WI38 (cell line): ENCODE results near the gene ARHGEF2.

ENCODE experiments used
- H3K4me3 ChIP-seq: 2 replicates; pipeline ENCODE4 v1.5.1; 2011; ENCODE audit warnings: low read depth, mild to moderate bottlenecking, control low read depth, low read length
- CTCF ChIP-seq: IDR thresholded peaks from 2 replicates; pipeline ENCODE4 v1.5.1; 2012; ENCODE audit warnings: low read depth, mild to moderate bottlenecking, control low read depth, low read length

ARHGEF2 gene

GRCh38 chr1:155975375-155976061 lies 2.8 kb downstream of the ARHGEF2 start:
- peak overlapping the region; percentile 85 for H3K4me3 ChIP-seq
- no peak for TF ChIP-seq CTCF

GRCh38 chr1:155974208-155975115 lies 3.9 kb downstream of the ARHGEF2 start:
- H3K4me3 ChIP-seq, result peak overlapping the region; percentile 85
- TF ChIP-seq CTCF, result no peak

GRCh38 chr1:155973723-155974122 lies 4.6 kb downstream of the ARHGEF2 start:
- no peak for TF ChIP-seq CTCF
- H3K4me3 ChIP-seq, result no peak overlapping the region

- TF ChIP-seq CTCF, result no peak
- H3K4me3 ChIP-seq, result no peak overlapping the region
Observed at GRCh38 chr1:155971910-155972809, 6.2 kb downstream of the ARHGEF2 start.

- peak overlapping the region; percentile 27; the same call in 1 of the 2 replicates for H3K4me3 ChIP-seq
- no peak for TF ChIP-seq CTCF
Observed at GRCh38 chr1:155970531-155971167, 7.7 kb downstream of the ARHGEF2 start.

GRCh38 chr1:155969377-155969791 lies 9.0 kb downstream of the ARHGEF2 start:
- TF ChIP-seq CTCF, result no peak
- H3K4me3 ChIP-seq, result no peak overlapping the region
